Stimulated activated CD4-positive, alpha-beta T cell treated with anti-CD3 and anti-CD28 coated beads, Interleukin-1b, Interleukin-23, amount 100 ng/mL, for 4 hours (primary cell): ENCODE measurements around the gene SGCD.

Experiments used
- DNase-seq, 2 donors: peaks; one replicate each; pipeline ENCODE4 v3.0.0-alpha.2; 2020; ENCODE audit warnings: low read depth in 2 of 2

SGCD gene

DNA sequence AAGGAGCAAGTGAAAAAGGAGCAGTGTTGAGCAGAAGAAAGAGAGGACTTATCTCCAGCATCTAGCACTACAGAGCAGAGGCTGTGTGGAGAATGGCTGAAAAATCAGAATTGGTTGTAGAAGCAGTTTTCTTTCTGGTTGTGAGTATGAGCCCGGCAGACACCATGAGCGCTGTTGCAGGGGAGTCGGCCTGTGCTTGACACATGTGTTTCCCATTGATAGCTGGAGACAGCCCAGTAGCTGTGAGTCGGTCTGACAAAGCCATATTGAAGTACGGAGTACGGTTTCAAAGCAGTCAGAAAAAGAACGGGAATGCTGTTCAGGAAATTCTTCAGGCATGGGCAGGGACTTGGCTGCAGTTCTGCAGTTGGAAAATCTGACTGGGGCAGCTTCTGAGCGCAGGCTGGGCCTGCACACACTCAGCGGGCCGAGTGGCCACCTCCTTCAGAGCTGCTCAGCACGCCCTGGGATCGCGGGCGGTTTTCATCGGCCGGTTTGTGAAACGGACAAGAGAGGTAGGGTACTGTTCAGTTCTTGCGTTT, at the start of gene SGCD:
SGCD (plus strand) TSS at position 447 of the 542 bp plus-strand sequence.
- no peak for DNase-seq

DNA sequence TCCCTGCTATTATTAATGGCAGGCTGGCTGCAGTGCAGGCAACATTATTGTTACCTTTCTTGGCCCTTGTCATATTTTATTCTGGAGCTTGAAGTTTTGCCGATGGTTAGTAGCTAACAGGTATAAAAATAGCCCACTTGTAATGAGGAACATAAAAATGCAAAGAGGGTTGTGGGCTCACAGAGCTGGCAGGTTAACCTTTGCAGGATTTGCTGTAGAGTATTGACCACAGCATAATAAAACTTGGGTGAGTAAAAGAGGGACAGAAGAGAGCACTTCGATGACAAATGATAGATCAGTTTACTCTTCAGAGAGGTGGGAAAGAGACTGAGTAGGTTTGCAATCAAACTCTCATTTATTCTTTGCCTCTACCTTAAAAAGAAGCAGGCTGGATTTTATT, 49.7 kb upstream of the SGCD start:
- no peak for DNase-seq

DNA sequence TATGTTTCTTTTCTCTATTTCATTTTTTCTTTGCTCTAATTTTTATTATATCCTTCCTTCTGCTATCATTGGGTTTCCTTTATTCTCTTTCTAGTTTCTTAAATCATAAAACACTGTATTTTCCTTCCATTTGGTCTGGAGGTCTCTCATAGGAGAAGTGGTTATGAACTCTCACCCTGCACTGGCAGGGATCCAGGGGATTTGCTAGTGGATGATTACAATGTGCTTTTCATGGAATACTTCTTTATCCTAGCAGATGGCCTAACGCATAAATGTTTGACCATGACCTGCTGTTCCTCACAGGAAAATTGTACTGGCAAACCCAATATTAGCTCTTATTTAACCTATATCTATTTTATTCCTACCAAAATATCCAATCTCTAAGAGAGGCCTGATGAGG, 31.5 kb upstream of the SGCD start:
- DNase-seq = no peak

DNA sequence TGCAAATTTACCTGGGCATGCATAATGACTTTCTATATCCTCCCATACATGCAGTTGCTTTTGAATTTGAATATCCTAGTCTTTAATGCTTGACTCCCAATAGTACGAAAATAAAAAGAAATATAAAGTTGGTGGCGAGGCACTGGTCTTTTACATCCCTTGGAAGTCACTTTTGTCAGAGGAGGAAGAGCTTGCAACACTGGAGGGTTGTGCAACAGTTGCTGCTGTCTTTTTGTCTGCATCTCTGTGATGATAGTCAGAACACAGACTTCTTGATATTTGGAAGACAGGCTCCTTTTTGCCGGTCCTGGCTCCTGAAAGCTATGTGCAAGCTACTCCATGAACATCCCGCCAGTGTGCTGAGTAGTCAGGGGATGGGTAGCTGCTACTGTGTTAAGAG, 16.8 kb upstream of the SGCD start:
- no peak for DNase-seq

DNA sequence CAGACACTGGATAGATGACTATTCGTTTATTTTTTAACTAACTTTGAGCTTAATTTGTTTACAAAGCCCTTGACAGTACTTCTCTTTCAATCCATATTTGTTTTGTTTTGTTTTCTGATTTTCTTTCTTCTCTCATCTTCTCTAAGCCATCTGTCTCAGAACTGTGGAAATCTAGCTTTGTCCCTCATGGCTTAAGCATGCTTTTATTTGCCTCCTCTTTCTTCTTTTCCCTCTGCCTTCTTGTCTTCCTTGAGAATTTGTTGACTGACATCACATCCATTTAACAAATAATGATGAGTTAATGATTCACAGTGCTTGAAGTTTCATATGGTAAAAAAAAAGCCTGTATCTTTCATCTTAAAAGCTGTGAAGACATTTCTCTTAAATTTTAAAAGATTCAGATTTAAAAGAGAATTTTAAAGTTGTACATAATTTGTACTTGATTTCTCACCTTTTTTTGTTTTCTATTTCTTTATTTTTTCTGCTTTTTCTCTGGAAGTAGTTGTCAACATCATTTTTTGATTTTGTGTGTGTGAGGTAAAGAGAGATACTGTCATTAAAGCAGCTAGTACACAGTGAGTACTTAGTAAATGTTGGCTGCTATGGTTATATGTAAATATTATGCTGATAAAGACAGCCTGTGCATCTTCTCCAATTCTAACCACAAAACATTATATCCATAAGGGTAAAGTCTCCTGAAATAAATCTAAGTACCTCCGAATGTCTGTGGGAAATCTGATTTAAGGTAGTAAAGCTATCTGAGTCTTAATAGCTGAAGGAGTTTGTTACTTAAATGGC, 13.9 kb upstream of the SGCD start:
- DNase-seq = no peak

DNA sequence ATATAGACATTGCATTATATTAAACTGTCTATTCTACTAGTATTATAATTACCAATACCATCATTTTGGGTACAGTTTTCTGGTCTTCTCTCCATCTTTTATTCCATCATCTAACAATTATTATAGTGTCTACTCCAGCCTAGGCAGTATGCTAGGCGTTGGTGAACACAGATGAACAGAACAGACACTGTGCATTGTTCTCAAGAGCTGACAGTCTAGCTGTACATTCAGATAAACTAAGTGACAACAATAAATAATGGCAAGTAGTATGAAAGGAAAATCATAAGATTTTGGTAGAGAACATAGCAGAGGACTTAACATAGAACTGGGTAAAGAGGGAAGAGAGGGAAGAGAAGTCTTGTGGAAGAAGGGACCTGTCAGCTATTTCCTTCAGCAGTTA, 12.5 kb upstream of the SGCD start:
- DNase-seq = no peak

DNA sequence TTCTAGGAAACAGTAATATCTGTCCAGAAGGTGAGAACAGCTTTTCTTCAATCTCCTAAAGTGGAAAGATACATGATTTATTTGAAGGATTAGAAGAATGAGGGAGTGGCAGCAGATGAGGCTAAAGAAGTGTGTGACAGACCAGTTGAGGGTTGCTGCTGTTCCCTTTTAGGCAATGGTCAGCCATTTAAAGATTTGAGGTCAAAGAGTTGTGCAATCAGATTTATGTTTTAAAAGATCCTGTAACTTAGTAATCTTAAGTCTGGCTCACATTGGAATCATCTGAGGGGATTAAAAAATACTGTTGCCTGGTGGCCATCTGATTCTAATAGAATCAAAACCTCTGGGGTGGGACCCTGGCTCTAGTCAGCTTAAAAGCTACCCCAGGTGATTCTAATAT, 4.3 kb upstream of the SGCD start:
- no peak for DNase-seq

DNA sequence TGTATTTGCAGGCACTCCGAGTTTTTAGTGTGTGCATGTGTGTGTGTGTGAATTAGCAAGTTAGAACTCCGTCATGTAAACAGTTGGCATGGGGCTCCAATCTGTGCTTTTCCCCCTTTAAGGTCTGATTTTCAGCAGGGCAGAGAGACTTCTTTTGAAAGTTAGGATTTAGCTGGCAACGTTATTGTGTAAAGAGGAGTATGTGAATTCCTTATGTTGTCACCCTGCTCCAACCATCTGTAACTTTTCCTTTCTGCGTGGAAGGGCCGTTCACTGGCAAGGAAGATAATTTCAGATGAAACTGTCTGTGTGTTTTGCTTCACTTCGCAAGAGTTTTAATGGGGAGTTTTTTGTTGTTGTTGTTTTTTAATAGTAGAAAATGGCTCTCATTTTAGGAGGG, 332 bp downstream of the SGCD start:
- no peak for DNase-seq

DNA sequence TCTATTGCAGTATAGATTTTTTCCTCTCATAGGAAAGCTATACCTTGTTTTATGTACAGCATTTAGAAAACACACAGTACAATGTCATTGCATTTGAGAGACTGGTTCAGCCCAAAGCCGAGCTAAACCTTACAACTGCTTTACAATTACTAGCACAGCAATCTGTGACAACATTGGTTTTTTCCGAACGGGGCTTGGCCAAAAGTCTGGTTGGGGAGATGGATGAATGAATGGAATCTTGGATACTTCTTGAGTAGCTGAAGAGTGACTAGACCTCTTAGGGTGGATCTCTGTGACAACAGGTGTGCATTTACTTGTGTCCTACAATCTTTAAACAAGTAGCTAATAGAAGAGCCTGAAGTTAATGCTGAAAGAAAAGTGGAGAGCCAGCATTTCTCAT, 1.2 kb downstream of the SGCD start:
- DNase-seq = no peak

DNA sequence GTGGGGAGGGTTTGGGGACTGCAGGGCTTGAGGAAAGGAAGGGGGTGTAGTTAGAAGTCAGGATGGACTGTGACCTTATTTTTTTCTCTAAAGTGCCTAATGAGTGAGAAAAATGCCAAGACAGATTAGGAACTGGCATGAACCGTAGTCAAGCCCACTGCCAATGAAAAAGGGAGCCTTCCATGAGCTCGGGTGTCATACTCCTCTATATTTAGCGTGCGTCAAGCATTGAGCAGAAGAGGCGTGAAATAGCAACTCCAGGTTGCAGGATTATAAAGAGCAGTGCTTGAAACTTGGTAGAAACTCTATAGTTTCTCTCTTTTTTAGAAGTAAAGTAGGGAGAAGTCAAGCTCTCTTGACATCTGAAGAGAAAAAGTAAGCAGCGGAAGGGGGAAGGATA, 1.8 kb downstream of the SGCD start:
- DNase-seq = no peak

DNA sequence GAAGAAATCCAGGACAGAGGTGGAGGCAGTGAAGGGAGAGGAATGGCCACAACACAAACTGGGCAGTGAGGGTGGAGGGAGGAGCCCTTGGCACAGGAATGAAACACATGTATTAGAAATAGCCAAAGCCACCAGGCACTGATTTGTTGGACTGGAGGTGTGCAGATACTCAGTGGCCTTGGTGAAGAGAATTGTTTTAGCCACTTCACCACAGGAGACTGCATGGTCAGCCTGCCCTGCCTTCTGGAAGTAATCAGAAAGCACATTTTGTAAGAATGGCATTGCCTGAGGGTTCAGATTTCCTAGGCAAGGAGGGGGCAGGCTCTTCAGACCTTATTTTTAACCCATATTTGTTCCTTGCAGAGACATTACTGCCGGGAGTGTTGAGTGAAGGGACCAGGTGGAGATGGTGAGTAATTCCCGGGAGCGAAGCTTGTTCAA, 2.2 kb downstream of the SGCD start:
- DNase-seq = no peak

DNA sequence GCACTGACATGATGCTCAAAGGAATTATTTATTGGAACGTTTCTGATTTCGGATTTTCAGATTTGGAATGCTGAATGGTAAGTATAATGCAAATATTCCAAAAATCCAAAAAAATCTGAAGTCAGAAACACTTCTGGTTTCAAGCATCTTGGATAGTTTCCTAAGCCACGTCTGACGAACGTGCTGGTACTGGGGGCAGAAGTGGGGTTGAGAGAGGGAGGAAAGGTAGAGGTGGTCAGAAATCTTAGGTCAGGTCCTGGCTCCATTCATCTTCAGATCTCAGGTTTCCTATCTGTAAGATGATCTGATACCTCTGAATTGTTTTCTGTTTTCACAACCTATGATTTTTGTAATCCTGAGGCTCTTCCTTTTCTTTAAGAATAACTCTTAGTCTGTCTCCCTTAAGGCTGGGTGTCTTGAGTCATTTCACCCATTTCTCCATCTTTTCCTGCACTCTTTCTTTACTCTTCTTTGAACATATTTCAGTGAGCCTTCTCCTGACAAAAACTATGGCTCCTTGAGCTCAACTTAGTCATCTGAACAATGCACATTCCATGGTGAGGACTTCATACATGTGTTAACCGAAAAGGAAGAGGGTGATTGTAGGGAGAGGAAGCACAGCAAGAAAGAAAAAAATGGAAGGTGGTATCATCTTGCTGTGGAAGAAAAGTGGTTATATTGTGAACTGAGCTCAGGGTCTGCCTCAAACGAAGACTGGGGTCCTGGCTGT, 3.3 kb downstream of the SGCD start:
- no peak for DNase-seq

DNA sequence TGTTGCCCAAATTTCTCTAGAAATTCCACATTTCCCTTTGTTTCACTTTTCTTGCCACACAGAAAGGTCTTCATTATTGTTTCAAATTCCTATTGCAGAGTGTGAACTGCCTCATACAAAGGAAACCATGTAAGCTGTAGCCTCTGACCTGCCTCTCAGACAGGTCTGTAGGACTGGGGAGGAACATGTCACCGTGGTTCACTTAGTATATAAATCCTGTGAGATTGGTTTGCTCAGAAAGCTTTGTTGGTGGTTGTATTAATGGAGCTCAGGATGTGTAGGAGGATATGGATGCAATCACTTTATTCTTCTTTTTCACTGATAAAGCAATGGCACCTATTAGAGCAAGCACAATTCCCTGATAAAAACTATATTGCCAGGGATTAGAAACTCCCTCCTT, 4.2 kb downstream of the SGCD start:
- DNase-seq = no peak

DNA sequence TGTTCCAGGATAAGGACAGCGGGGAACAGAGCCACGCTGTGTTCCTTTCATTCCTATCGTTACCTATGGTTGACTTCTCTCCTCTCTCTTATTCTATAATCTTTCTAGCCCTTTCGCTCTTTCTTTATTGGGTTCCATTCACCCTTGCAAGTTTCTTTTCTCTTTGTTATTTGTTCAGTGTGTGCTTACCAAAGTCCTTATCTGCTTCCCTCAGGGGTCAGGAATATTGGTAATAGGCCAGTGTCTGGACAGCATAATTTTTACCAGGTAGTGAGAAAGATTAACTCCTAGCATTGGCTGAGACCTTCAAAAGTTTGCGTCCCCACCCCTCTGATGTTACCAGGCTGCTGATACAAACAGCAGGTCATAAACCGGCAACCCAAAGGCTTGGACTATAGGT, 4.9 kb downstream of the SGCD start:
- DNase-seq = no peak

DNA sequence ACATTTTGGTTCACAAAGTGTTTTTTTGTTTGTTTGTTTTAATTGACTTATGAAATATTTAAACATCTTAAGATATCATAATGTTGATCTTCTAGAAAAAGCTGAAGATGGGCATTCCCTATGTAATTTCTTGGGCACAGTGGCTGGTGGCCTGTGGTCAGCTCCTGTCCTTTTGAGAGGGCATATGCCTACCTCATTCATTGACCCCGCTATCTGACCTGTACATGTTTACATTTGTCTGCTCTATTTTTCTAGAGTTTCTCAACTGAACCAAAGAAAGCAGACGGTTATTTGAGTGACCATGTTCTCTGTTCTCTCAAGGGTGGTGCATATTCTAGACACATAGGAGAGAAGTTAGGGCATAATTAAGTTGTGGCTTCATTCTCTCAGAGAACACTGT, 5.3 kb downstream of the SGCD start:
- DNase-seq = no peak

DNA sequence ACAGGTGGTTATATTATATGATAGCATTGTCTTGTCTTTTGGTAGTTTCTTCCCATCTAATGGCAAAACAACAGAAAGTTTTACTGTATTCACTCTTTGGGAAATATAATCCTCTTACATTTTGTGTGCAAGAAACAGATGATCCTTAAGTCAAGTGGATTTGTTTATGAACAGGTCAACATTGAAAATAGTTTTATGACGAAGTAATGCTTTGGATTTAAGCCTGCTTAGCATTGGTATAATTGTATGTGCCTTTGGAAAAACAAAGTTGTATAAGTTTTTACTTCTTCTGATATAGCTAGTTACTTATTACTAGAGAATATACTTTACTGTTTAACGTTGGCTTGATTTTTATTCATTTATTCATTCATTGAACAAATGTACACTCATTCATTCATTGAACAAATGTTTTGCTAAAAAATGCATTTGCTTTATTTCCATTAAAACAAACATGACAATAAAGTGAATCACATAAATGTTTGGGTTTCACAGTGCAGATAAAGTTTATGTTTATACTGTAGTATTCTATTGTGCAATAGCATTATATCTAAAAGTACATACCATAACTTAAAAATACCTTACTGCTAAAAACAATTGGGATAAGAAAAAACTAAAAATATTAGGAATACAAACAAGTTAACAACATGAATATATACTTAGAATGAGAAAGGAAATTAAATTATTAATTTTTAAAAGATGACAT, 12.3 kb downstream of the SGCD start:
- no peak for DNase-seq

DNA sequence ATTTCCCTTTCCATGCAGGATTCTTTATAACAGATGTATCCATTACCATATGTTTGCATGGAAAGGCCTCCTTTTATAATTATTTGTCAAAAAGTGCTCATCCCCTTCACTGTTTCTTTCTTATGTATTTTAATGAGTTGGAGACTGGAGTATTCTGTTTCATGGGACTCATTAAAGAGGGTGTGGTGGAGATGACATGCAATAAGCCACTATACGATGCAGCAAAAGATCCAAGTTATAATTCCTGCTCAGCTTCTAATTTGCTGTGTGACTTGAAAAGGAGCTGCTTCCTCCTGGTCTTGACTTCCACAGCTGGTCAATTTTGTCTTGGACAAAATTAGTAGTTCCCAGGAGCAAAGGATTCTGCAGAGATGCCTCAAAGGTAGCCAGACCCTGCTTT, 13.9 kb downstream of the SGCD start:
- DNase-seq = no peak

DNA sequence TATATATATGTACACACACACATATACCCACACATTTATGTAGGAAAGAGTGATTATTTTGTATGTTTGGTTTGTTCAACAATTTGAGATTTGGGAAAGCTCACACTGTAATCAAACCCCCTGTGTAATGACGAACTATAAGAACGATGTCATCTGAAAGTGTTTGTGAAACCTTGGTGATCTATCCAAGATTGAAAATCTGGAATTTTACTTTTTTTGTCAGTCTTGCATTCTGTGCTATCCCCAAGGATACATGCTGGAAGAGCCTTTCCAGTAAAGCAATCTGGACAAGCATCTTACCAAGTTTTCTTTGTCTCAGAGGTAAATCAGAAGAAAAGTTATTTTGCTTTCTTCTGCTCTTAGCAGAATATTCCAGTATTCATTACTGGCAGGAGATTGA, 23.3 kb downstream of the SGCD start:
- DNase-seq = no peak

DNA sequence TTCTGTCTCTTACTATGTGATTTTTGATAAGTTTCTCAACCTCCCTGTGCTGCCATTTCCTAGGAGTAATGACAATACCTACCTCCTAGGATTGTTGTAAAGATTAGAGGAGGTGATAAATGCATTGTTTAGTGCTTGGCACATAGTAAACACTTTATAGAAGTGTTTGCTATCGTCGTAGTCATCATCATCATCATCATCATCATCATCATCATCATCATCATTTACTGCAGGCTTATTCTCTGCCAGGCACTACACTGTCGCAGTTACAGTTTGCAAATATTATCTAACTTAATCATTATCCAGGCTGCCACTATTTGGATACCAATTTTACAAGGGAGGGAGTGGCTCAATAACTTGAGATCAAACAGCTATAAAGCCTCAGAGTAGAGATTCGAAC, 24.5 kb downstream of the SGCD start:
- no peak for DNase-seq

DNA sequence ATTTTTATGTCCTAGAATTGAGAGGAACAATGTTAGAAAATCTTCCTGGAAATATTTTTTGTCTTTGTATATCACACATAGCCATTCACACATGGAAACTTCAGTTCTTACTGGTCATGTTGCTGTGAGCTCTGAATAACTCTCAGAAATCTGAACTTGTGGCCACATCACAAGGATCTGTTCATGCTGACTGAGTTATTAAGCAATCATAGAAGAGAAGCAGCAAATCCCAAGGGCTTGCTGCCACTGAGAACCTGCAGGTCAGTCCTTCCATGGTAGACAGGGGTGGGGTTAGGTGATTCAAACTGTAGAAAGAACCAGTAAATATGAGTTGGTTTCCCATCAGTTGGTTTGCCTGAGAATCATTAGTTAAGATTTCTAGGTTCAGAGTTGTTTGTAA, 27.6 kb downstream of the SGCD start:
- no peak for DNase-seq

DNA sequence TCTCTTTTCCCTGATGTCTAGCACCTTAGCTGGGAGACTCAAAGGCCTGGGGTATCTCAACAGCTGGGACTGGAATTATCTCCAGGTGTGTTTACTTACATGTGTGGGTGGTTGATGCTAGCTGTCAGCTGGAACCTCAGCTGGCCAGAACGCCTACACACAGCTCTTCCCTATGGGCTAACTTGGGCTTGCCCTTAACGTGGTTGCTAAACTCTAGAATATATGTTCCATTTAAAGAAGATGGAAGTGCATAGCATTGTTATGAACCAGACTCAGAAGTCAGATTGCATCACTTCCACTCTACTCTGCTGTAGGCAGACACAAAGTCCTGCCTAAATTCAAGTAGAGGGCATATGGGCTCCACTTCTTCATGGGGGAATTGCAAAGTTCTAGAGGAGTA, 29.3 kb downstream of the SGCD start:
- no peak for DNase-seq

DNA sequence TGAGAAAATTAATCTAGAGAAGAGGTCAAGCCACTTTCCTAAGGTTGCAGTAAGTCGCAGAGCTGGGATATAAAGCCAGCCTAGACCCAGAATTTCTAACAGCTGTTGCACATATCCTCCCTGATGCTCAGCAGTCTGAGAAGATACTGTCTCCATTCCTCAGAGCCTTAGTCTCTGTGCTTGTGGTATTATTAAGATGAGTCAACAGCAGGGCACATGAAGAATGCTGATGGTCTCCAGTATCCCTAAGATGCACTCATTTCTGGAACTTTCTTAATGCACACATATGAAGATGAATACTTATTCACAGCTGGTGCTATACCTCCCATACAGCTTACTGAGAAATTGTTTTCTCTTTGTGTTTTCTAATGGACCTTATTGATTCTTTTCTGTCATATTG, 32.5 kb downstream of the SGCD start:
- no peak for DNase-seq
